HepG2 (cell line): Measurements from ENCODE around the gene ZCCHC17. TPM values are rescaled to one million over a fixed set of nuclear protein-coding genes. Genes with fewer than 3 reads are reported as not detected.
"Not testable (repeated sequence)": the region's sequence is repeated elsewhere in the genome, so short reads cannot be mapped to it uniquely, and the experiment has no call there.

Source experiments
- ATAC-seq: fragments of 200-7000 bp; cut with Tn5 transposase; 3 replicates; pipeline ENCODE4 v1.9.1; 2020; ENCODE audit warnings: mild to moderate bottlenecking, moderate library complexity
- BruUV-seq: library from RNA; stranded (reverse); fragments of 400-500 nt; replicated peaks from 2 replicates; lab custom pipeline; 2021; lab: Mats Ljungman, UMichigan
- CTCF ChIA-PET: fragments of 300-600 bp; formaldehyde crosslinking; extraction: SDS; loops from one replicate; lab custom pipeline; 2021; ENCODE audit warnings: low total read pairs, inconsistent platforms, low intra/inter-chr PET ratio; lab: Yijun Ruan, JAX
- POLR2A ChIA-PET: fragments of 350-600 bp; sonication (Branson Sonifier 250); formaldehyde crosslinking; loops from one replicate; lab custom pipeline; 2020; ENCODE audit warnings: antibody characterized with exemption, inconsistent platforms; lab: Yijun Ruan, JAX
- DNase-seq: peaks from one replicate; pipeline ENCODE4 v3.0.0-alpha.2; 2015; ENCODE audit warnings: low spot score
- FAIRE-seq: peaks from 3 replicates; lab custom pipeline; 2011; peaks lifted over from hg19 to GRCh38; lab: Jason Lieb, UNC
- H2AFZ ChIP-seq: one replicate; pipeline ENCODE4 v1.6.1; 2011; ENCODE audit warnings: low read length, inconsistent platforms
- H3K27ac ChIP-seq: fragments of 300-600 bp; 3 replicates; pipeline ENCODE4 v1.8.0; 2011; ENCODE audit warnings: mixed run types, mild to moderate bottlenecking, mixed read lengths, low read length, inconsistent platforms; ENCODE audit not compliant: insufficient read depth; ENCODE audit errors: extremely low read length
- H3K27me3 ChIP-seq, 2 experiments: fragments of 200-600 bp in 1 of 2; 2 replicates in 1 of 2; 3 replicates in 1 of 2; pipeline versions ENCODE4 v1.6.0 to v1.8.0; 2011; ENCODE audit warnings: low read length in 2 of 2, mild to moderate bottlenecking in 2 of 2, moderate library complexity in 2 of 2, inconsistent platforms in 1 of 2; ENCODE audit not compliant: insufficient read depth in 2 of 2, control insufficient read depth in 1 of 2
- H3K36me3 ChIP-seq, 2 experiments: fragments of 200-600 bp in 1 of 2; replicated peaks in 1 of 2; 2 replicates in 1 of 2; 3 replicates in 1 of 2; pipeline versions ENCODE4 v1.5.1 to v1.8.0; 2011; ENCODE audit warnings: low read length in 2 of 2, inconsistent platforms in 1 of 2; ENCODE audit not compliant: insufficient read depth in 2 of 2, control insufficient read depth in 1 of 2
- H3K4me1 ChIP-seq: 2 replicates; pipeline ENCODE4 v1.5.1; 2012; ENCODE audit warnings: low read length, inconsistent platforms; ENCODE audit not compliant: insufficient read depth
- H3K4me2 ChIP-seq: 2 replicates; pipeline ENCODE4 v1.6.0; 2011; ENCODE audit warnings: low read depth, low read length, inconsistent platforms
- H3K4me3 ChIP-seq, 3 experiments: fragments of 200-600 bp in 1 of 3; sonication (generic), shearing (Covaris generic) in 1 of 3; replicated peaks in 1 of 3; 2 replicates each; pipeline ENCODE4 v1.5.1; 2011 to 2016; ENCODE audit warnings: low read length in 3 of 3, inconsistent platforms in 2 of 3, low read depth in 2 of 3, mild to moderate bottlenecking in 2 of 3, control low read depth in 1 of 3, mixed read lengths in 1 of 3; ENCODE audit not compliant: insufficient read depth in 1 of 3
- H3K79me2 ChIP-seq: one replicate; pipeline ENCODE4 v1.6.1; 2011; ENCODE audit warnings: low read length, inconsistent platforms; ENCODE audit not compliant: insufficient read depth
- H3K9ac ChIP-seq: 2 replicates; pipeline ENCODE4 v1.6.0; 2011; ENCODE audit warnings: mild to moderate bottlenecking, low read depth, low read length, inconsistent platforms; ENCODE audit not compliant: insufficient read depth
- H3K9me3 ChIP-seq: 2 replicates; pipeline ENCODE4 v1.5.1; 2012; ENCODE audit warnings: mild to moderate bottlenecking, low read length
- H4K20me1 ChIP-seq: 2 replicates; pipeline ENCODE4 v1.6.0; 2011; ENCODE audit warnings: inconsistent platforms, mild to moderate bottlenecking, low read length, moderate library complexity; ENCODE audit not compliant: insufficient read depth
- ATF7 ChIP-seq, 2 experiments: fragments of 450-650 bp in 1 of 2; sonication (generic) in 1 of 2; formaldehyde crosslinking in 1 of 2; IDR thresholded peaks; 2 replicates each; pipeline versions ENCODE4 v1.4.0 to v1.6.1; 2016 to 2020; ENCODE audit warnings: antibody characterized with exemption in 1 of 2, mild to moderate bottlenecking in 1 of 2, missing genetic modification reagents in 1 of 2
- CREB1 ChIP-seq, 2 experiments: fragments of 450-650 bp in 1 of 2; IDR thresholded peaks; 2 replicates each; pipeline ENCODE4 v1.6.1; 2016 to 2017; ENCODE audit warnings: control low read depth in 1 of 2, mild to moderate bottlenecking in 1 of 2, missing compliant biosample characterization in 1 of 2, missing genetic modification characterization in 1 of 2
- PLRG1 ChIP-seq: fragments of 450-650 bp; conservative IDR thresholded peaks from 2 replicates; pipeline ENCODE4 v1.6.1; 2016
- WGBS: methylation state at CpG from one replicate; pipeline ENCODE4 v1.1.6; 2017; ENCODE audit warnings: low lambda C conversion rate; 5-methylcytosine and 5-hydroxymethylcytosine counted together
- in situ Hi-C: cut with HindIII; loops from 2 replicates; pipeline ENCODE4 v1.10.0; 2017; ENCODE audit warnings: low pct_unique_long_range_greater_than_20kb; ENCODE audit not compliant: extremely low pct_ligation_motif_present
- intact Hi-C: fragments of 100-400 bp; cut with micrococcal nuclease; formaldehyde crosslinking; loops from one replicate; pipeline ENCODE4 v1.10.0; 2022; ENCODE audit not compliant: unreplicated experiment
- polyA plus RNA-seq, 8 experiments: library from polyadenylated mRNA; depleted of rRNA in 3 of 8; stranded (reverse) in 7 of 8; unstranded in 1 of 8; fragments of >200 nt; fragmentation: Illumina TruSeq in 4 of 8; extraction: Trizol in 4 of 8; gene quantifications; 2 replicates each; pipeline versions ENCODE4 v1.2.1 to v1.2.3, GENCODE V29; 2011 to 2016; ENCODE audit warnings: low read depth in 4 of 8, missing spikeins in 1 of 8, mixed read lengths in 1 of 8; ENCODE audit not compliant: insufficient read depth in 1 of 8
- total RNA-seq, 5 experiments: library from RNA; depleted of rRNA; stranded (reverse); fragments of >200 nt; fragmentation: Illumina TruSeq; extraction: Trizol; gene quantifications; 2 replicates each; pipeline ENCODE4 v1.2.3, GENCODE V29; 2016; ENCODE audit warnings: low read depth in 1 of 5

ZCCHC17 gene
- total and polyA plus RNA-seq, 2 of the 13 experiments (the other 11 are each of a cell fraction or from before 2014, with no cell fraction given), result 20.5 to 53.0 TPM

- H3K27ac ChIP-seq; H3K4me2 ChIP-seq; FAIRE-seq; CTCF ChIA-PET; intact Hi-C loops; in situ Hi-C loops; H3K36me3 ChIP-seq; BruUV-seq; H2AFZ ChIP-seq; DNase-seq; H4K20me1 ChIP-seq; ATAC-seq; POLR2A ChIA-PET; H3K4me1 ChIP-seq; H3K4me3 ChIP-seq; H3K9me3 ChIP-seq; H3K79me2 ChIP-seq; H3K9ac ChIP-seq; TF ChIP-seq CREB1, ATF7 (CRISPR knock-in tag; IDR thresholded peaks at IDR 0.05): not testable (repeated sequence)
- 0 out of 2 replicates have a peak, but pooled peaks have one; percentile 29 for TF ChIP-seq CREB1 (IDR thresholded peaks at IDR 0.05)
- peak; percentile 75 for TF ChIP-seq ATF7 (IDR thresholded peaks at IDR 0.05)
- 6% methylated on average over 8 of the region's 8 CpGs for WGBS
- H3K27me3 ChIP-seq, result peaks cover 0 to 15% of the 10 kb centered on the region in 2 experiments; a peak in 3 of 5 replicates
Measured at GRCh38 chr1:31386576-31387243, 89.9 kb downstream of the ZCCHC17 start.

- Histone ChIP-seq H3K79me2 (no peaks in the 10 kb centered on the region), H3K36me3 (no peaks in the 10 kb centered on the region), H3K4me3 (no peak overlapping the region), H3K9me3 (no peaks in the 10 kb centered on the region), H3K4me1 (peaks cover 10% of the 10 kb centered on the region), H2AFZ (no peak overlapping the region), H4K20me1 (no peaks in the 10 kb centered on the region), H3K27ac (no peak overlapping the region), H3K9ac (no peak overlapping the region), H3K27me3 (peaks cover 0 to 15% of the 10 kb centered on the region in 2 experiments; a peak in 3 of 5 replicates), H3K4me2 (no peak overlapping the region)
- no peak for DNase-seq
- POLR2A ChIA-PET, result no interaction called here
- CTCF ChIA-PET, result no interaction called here
- in situ Hi-C loops (no loop called here), intact Hi-C loops (no loop called here)
- 32% methylated on average over 10 of the region's 10 CpGs for WGBS
- no TSS peak for BruUV-seq
- FAIRE-seq, result no peak
- TF ChIP-seq CREB1 (IDR thresholded peaks at IDR 0.05), result 0 out of 2 replicates have a peak, but pooled peaks have one; percentile 7
- no peak for TF ChIP-seq CREB1 (CRISPR knock-in tag; IDR thresholded peaks at IDR 0.05)
- TF ChIP-seq ATF7 (IDR thresholded peaks at IDR 0.05), result peak; percentile 79
- TF ChIP-seq ATF7 (CRISPR knock-in tag; IDR thresholded peaks at IDR 0.05), result no peak
- TF ChIP-seq PLRG1, result no peak
- no peak for ATAC-seq
Measured at GRCh38 chr1:31387612-31388011, 90.8 kb downstream of the ZCCHC17 start.
